DMS53 (cell line): ENCODE measurements around the gene LHPP.

Experiments used
- DNase-seq: peaks from one replicate; lab custom pipeline; 2025; lab: John Stamatoyannopoulos, UW

LHPP gene

GRCh38 chr10:124521429-124521871 is 59.8 kb downstream of the LHPP start:
- no peak for DNase-seq

DNA sequence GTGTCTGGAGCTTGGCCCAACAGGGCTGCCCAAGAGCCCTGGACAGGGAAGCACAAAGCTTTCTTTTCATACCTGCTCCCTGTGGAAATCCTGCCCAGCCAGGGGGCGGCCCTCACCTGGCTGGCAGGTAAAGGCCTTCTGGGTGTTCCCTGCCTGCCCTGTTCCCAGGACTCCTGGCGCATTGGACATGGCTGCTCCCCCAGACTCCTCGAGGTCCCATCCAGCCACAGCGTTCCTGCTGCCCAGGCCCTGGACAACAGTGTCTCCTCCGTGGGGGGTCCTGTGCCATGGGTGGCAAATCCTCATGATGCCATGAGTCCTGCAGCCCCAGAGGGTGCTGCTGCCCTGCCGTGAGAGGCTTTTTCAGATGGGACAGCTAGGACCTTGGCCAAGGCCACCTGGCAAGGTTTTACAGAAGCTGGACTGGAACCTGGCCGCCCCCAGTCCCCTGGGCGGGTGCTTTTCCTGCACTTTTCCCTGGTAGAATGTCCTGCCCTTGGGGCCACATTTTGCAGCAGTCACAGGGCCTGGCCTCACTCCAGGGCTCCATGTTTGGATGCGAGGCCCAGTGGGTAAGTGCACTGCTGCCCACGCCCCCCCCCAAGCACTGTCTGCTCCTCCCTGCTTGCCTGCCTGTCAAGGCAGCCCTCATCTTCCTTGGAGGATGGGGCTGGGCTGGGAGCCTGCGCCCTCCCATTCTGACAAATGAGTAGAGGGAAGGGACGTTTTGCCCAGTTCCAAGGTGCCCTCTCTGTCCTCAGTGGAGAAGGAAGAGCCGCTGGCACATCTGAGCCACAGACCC is 60.7 kb downstream of the LHPP start:
- no peak for DNase-seq

GRCh38 chr10:124522933-124523871 is 61.6 kb downstream of the LHPP start:
- DNase-seq: peak; percentile 77

- DNase-seq: no peak
Measured at GRCh38 chr10:124523901-124524300, 62.3 kb downstream of the LHPP start.

GRCh38 chr10:124524991-124525653 is 63.5 kb downstream of the LHPP start:
- DNase-seq: no peak

- DNase-seq: no peak
Measured at GRCh38 chr10:124525751-124526600, 64.4 kb downstream of the LHPP start.

DNA sequence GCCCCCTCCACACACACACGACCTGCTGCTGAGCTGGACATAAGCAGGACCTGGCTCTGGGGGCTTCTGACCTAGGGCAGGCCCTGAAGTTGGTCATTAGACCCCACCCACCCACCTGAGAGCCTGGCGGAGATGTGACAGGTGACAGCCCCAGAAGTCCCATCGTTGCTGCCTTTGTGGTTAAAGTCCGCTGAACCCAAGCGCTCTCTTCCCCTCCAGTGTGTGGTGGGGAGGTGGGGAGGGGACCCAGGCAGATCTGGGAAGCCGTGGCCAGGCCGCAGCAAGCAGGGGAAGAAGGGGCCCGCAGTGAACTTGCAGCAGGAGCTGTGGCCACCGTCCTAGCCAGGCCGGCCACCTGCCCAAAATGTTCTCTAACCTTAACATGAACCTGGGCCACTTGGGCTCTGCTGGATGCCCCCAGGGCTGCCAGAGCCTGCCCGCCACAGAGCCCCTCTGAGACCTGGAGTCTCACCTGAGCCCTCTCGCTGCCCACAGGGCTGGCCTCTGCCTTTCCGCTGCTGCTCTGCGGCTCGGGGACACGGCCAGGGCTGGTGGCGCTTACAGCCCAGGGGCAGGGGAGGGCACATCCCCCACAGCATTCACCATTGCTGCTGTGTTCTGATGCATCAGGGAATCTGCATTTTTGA is 65.1 kb downstream of the LHPP start:
- DNase-seq: no peak

- no peak for DNase-seq
Measured at GRCh38 chr10:124527874-124528395, 66.3 kb downstream of the LHPP start.

- no peak for DNase-seq
Measured at GRCh38 chr10:124529661-124530214, 68.1 kb downstream of the LHPP start.

DNA sequence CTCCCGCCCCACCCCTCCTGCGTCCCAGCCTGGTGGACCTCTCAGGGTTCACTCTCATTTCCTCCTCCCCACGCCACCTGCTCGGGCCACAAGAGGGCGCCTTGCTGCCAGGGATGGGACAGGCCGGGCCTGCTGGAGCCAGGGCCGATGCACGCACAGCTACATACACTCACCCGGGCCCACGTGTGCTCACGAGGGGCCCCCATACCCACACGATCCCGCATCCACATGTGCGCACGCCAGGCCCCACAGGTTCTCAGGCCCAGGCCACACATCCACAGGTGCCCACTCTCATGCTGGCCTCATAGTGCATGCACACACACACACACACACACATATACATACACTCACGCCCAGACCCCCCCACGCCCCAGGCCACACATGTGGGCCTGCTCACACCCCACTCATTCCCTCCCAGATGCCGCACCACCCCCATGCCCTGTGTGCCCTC is 68.6 kb downstream of the LHPP start:
- DNase-seq: peak; percentile 90

- DNase-seq: no peak
Measured at GRCh38 chr10:124530816-124531215, 69.2 kb downstream of the LHPP start.

GRCh38 chr10:124532106-124532641 is 70.6 kb downstream of the LHPP start:
- peak; percentile 72 for DNase-seq

GRCh38 chr10:124532788-124533187 is 71.2 kb downstream of the LHPP start:
- no peak for DNase-seq

GRCh38 chr10:124533266-124533665 is 71.6 kb downstream of the LHPP start:
- DNase-seq: no peak

GRCh38 chr10:124534231-124534798 is 72.7 kb downstream of the LHPP start:
- DNase-seq: no peak

DNA sequence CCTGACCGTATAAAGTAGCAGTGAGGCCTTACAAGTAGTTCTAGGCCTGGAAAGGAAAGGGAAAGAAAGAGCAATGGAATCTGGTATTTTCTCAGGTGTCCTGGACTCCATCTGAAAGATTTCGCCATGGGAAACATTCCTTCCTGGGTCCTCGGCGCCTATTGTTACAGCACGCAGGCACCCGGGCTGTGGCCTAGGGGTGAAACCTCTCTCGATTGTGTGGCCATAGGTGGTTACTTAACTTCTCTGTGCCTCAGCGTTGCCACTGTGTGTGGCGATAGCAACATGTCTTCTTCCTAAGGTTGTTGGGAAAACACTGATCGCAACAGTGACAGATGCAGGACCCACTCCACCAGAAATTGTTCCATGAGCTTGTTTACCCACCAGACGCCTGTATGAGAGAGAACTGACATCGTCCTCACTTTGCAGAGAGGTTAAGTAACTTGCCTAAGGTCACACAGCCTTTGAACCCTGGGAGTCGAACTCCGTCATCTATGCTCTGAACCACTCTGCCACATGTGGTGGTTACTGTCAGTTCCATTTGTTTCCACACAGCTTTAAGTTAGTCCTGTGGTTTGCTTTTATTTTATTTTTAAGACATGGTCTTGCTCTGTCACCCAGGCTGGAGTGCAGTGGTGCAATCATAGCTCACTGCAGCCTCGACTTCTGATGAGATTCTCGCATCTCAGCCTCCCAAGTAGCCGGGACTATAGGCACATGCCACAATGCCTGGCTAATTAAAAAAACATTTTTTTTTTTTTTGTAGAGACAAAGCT is 73.4 kb downstream of the LHPP start:
- no peak for DNase-seq

DNA sequence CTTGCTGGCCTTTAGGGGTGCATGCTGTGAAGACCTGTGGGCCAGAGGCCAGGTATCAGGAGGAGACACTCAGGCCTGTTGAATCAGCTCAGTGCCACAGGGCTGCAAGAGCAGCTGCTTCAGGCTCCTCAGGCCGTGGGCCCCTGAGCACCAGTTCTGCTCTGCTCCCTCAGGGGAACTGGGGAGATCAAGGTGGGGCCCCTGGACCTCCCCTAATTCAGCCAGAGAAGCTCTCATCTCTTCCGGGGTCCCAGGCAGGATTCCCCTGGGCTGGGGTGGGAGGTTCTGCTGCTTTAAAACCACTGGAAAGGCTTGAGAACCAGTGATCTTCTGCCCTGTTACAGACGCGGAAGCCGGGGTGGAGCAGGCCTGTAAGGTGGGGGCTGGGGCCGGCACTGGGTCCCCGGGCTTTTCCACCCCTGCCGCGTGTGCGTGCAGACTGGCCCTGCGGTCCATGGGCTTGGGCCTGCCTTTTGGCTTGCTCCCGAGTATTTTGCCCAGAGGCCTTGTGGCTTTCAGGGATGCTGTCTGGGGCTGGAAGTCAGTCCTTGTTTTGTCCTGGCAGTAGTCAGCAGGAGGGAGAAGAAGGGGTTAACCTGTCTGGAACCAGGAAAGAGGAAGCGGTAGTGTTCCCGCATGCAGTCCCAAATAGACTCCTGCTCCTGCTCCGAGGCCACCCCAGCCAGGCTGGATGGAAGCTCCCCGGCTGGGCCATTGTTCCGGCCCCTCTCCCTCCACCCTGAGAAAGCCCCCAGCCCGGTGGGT is 74.3 kb downstream of the LHPP start:
- no peak for DNase-seq

DNA sequence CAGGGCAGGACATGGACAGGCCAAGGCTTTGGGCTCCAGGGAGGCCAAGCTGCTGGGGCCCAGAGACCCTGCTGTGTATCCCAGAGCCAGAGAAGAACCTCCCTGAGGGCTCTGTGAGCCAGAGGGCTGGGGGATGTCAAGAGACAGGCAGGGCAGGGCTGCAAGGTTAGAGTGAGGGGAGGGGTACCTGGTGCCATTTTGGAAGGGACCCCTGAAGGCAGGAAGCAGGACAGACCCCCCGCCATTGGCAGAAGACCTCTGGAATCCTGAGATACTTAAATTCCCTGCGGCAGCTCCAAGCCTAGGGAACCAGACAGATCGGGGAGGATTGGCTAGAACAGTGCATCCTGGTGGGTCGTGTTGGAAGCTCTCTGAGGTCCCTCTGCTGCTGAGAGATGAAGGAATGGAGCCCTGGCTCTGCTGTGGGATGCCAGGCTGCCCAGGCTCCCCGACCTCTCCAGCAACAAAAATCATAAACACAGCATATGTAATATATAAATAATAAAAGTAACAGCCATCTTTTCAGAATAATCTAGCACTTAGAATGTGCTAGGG is 75.0 kb downstream of the LHPP start:
- DNase-seq: no peak
